Measurements from ENCODE around the gene MMP19.

The MMP19 gene

GRCh38 chr12:55847033-55847432 lies 4.3 kb upstream of the MMP19 start:
- no peak overlapping the region for H3K4me3 Mint-ChIP-seq

GRCh38 chr12:55845785-55846496 lies 3.2 kb upstream of the MMP19 start:
- peak overlapping the region; percentile 84 to 99 (median 87) for H3K27ac Mint-ChIP-seq
- no peaks in the 10 kb centered on the region for H3K36me3 Mint-ChIP-seq (ENCODE audit: low read depth)
- TF ChIP-seq CTCF (IDR thresholded peaks at IDR 0.05; ENCODE audit: unreplicated experiment in 3 of 3), result no peak
- H3K27me3 Mint-ChIP-seq (ENCODE audit: low read depth), result no peaks in the 10 kb centered on the region
- peak overlapping the region in 1 of 3 experiments; percentile 30 for H3K4me3 Mint-ChIP-seq
- H3K4me1 Mint-ChIP-seq, result peaks cover 56% of the 10 kb centered on the region
- H3K9me3 Mint-ChIP-seq, result no peaks in the 10 kb centered on the region

More at GRCh38 chr12:55847033-55847432, 4.3 kb upstream of the MMP19 start:
- Mint-ChIP-seq H3K4me1 (peaks cover 57% of the 10 kb centered on the region), H3K27me3 (ENCODE audit: low read depth) (no peaks in the 10 kb centered on the region), H3K36me3 (ENCODE audit: low read depth) (no peaks in the 10 kb centered on the region), H3K9me3 (no peaks in the 10 kb centered on the region), H3K27ac (peak overlapping the region; percentile 97 to 99 (median 99))
- TF ChIP-seq CTCF (IDR thresholded peaks at IDR 0.05; ENCODE audit: unreplicated experiment in 3 of 3), result no peak

- Mint-ChIP-seq H3K27ac (peak overlapping the region; percentile 65 to 99 (median 75)), H3K4me1 (peaks cover 50% of the 10 kb centered on the region), H3K36me3 (ENCODE audit: low read depth) (no peaks in the 10 kb centered on the region), H3K9me3 (no peaks in the 10 kb centered on the region), H3K4me3 (no peak overlapping the region), H3K27me3 (ENCODE audit: low read depth) (no peaks in the 10 kb centered on the region)
- TF ChIP-seq CTCF (IDR thresholded peaks at IDR 0.05; ENCODE audit: unreplicated experiment in 3 of 3), result no peak
These were observed 2.6 kb upstream of the MMP19 start for GRCh38 chr12:55845361-55845760.

GRCh38 chr12:55844961-55845360 lies 2.2 kb upstream of the MMP19 start:
- Mint-ChIP-seq H3K9me3 (no peaks in the 10 kb centered on the region), H3K27ac (peak overlapping the region; percentile 65 to 99 (median 75)), H3K27me3 (ENCODE audit: low read depth) (no peaks in the 10 kb centered on the region), H3K4me3 (no peak overlapping the region), H3K36me3 (ENCODE audit: low read depth) (no peaks in the 10 kb centered on the region), H3K4me1 (peaks cover 46% of the 10 kb centered on the region)
- no peak for TF ChIP-seq CTCF (IDR thresholded peaks at IDR 0.05; ENCODE audit: unreplicated experiment in 3 of 3)

- Mint-ChIP-seq H3K27ac (peak overlapping the region in 2 of 3 experiments; percentile 58 to 73), H3K4me1 (peaks cover 39% of the 10 kb centered on the region), H3K36me3 (ENCODE audit: low read depth) (no peaks in the 10 kb centered on the region), H3K27me3 (ENCODE audit: low read depth) (no peaks in the 10 kb centered on the region), H3K4me3 (no peak overlapping the region), H3K9me3 (no peaks in the 10 kb centered on the region)
- no peak for TF ChIP-seq CTCF (IDR thresholded peaks at IDR 0.05; ENCODE audit: unreplicated experiment in 3 of 3)
These were observed 695 bp upstream of the MMP19 start for GRCh38 chr12:55843431-55843830.
